AG09319 (cell line): ENCODE measurements around the gene LGALS4.
A peak's percentile ranks its signal among the peaks of the same experiment; 100 is the strongest.

Experiments
- DNase-seq: peaks from one replicate; pipeline ENCODE4 v3.0.0-alpha.2; 2010; ENCODE audit warnings: low read depth; ENCODE audit errors: extremely low read depth
- TF ChIP-seq, protein P1 (sequence below): IDR thresholded peaks from 2 replicates; pipeline ENCODE4 v1.5.1; 2011; ENCODE audit warnings: low read depth, mild to moderate bottlenecking, inconsistent platforms, low read length, moderate library complexity

LGALS4 gene

DNA sequence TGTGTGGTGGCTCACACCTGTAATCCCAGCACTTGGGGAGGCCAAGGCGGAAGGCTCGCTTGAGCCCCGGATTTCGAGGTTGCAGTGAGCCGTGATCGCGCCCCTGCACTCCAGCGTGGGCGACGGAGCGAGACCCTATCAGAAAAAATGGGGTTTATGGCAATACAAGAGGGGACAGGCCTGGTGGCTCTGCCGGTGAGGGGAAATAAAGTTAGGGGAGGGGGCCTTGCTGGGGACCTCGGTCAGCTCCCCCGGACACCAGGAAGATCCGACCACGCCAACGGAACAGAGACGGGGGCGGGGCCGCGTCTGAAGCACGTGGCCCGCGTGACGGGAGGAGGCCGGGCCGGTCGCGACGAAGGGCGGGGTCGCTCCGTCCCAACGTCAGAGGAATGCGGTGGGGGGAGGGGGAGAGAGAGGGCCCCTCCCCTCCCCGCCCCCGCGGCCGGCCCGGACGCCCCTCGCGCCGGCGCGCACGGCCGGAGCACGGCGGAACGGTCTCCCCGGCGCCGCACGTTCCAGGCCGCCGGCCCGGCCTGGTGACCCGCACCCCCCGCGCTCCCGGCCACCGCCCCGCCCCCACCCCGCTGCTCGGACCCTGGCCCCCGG, 39.0 kb upstream of the LGALS4 start:
- peak; percentile 84 for DNase-seq
- TF ChIP-seq, protein P1, sequence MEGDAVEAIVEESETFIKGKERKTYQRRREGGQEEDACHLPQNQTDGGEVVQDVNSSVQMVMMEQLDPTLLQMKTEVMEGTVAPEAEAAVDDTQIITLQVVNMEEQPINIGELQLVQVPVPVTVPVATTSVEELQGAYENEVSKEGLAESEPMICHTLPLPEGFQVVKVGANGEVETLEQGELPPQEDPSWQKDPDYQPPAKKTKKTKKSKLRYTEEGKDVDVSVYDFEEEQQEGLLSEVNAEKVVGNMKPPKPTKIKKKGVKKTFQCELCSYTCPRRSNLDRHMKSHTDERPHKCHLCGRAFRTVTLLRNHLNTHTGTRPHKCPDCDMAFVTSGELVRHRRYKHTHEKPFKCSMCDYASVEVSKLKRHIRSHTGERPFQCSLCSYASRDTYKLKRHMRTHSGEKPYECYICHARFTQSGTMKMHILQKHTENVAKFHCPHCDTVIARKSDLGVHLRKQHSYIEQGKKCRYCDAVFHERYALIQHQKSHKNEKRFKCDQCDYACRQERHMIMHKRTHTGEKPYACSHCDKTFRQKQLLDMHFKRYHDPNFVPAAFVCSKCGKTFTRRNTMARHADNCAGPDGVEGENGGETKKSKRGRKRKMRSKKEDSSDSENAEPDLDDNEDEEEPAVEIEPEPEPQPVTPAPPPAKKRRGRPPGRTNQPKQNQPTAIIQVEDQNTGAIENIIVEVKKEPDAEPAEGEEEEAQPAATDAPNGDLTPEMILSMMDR: no peak

DNA sequence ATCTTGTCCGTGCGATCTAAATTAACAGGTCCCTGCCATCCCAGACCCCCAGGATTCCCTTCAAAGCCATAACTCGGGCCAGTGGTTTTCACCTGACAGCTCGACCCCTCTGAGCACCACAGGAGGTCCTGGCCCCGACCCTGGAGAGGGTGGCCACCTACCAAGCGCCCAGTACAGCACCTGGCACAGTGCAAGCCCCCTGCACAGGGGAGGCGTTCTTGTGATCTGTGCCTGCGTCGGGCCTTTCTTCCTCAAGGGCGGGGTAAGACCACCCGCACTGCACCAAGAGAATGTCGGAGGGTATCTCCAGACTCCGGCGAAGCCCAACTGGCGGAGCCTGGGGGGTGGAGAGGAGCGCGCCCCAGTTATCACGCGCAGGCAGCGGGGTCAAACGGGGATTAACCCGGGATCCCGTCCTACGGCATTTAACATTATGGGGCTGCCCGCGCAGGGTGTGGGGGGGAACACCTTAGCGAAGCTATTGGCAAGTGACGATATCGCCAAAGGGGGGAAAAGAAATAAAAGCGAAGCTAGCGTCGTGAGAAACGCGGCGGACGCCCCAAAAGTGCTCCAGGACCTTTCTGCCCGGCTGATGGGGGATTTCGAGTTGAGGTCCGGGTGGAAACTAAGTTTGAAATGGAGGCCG, 38.4 kb upstream of the LGALS4 start:
- no peak for DNase-seq
- TF ChIP-seq, protein P1: 0 out of 2 replicates have a peak, but pooled peaks have one; percentile 0

DNA sequence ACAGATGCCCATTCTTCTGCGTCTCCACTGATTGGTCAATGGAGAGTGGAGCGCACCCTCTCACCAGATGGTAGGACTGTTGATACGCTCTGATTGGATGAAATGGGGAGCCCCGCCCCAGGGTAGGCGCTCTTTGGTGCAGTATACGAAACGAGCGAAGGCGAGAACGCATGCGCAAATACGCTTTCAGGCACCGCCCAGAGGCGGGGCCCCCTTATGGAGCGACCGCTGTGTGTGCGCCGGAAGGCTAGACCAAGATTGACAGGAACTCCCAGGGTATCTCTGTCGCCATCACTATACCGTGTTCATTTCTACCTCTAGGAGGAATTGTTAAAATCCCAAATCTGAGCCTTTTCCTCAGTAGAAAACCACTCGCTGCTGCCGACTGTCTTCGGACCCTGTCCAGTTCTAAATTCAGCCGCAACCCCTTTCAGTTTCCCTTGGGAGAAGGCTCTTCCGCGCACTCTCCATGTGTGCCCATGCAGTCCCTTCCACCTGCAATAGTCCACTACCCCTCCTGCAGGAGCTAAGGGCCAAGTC, 37.8 kb upstream of the LGALS4 start:
- no peak for DNase-seq
- TF ChIP-seq, protein P1: peak; percentile 5

DNA sequence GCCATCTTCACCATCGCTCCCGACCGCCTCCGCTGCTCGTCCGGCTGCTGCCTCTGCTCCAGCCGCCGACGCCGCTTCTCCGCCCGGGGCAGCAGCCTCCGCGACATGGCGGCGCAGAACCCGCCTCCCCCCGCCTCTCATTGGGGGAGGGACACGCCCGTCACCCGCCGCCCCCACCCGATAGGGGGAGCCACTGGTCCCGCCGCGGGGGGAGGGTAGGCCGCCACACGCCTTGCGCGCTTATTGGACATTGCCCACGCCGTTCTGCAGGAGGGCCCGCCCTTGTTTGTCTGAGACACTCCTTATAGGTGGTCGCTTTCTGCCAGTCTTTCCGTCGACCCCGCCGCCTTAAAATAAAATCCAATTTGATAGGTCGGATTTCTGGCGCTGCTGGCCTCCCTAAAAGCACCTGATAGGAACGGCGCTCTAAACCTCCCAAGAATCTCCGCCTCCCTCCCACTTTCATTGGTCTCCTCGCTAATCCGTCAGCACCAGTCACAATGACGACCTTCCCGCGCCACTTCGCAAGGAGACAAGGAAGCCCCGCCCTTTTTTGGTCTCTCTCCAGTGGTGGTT, 37.2 kb upstream of the LGALS4 start, which contains the start of gene HNRNPL:
Gene HNRNPL, minus strand, starts transcription at position 127 of the 576 bp plus-strand sequence. Its CDS starts 20 bp downstream, at position 107.
- peak; percentile 100 for DNase-seq
- TF ChIP-seq, protein P1: peak; percentile 43

DNA sequence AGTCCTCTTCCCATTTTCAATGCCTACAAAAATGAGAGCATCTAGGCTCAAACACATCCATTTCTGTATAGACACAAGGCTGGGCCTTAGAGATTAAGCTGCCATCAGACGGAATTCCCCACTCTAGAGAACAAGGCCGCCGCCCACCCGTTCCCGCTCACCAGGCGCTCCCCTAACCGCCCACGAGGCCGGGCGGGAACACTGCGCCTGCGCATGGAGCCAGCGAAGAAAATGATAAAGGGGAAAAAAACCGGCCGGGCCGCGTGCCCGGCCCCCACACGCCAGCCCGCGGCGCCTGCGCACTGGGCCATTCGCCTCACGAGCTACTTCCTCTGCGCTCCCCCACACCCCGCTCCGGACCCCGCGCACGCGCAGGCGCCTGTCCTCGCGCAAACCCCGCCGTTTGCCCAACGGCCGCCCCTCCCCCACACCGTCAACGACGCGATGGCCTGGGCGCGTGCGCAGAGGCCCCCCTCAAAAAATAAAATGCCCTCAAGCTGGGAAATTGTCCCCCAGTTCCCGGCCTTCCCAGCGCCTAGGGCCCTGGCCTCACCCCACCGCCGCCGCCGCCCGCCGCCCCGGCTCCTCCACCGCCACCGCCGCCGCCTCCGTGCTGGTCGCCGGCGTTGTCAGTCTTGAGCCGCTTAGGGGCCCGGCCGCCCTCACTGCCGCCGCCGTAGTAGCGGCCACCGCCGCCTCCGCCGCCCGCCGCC, 36.6 kb upstream of the LGALS4 start:
- DNase-seq: peak; percentile 92
- TF ChIP-seq, protein P1: no peak

DNA sequence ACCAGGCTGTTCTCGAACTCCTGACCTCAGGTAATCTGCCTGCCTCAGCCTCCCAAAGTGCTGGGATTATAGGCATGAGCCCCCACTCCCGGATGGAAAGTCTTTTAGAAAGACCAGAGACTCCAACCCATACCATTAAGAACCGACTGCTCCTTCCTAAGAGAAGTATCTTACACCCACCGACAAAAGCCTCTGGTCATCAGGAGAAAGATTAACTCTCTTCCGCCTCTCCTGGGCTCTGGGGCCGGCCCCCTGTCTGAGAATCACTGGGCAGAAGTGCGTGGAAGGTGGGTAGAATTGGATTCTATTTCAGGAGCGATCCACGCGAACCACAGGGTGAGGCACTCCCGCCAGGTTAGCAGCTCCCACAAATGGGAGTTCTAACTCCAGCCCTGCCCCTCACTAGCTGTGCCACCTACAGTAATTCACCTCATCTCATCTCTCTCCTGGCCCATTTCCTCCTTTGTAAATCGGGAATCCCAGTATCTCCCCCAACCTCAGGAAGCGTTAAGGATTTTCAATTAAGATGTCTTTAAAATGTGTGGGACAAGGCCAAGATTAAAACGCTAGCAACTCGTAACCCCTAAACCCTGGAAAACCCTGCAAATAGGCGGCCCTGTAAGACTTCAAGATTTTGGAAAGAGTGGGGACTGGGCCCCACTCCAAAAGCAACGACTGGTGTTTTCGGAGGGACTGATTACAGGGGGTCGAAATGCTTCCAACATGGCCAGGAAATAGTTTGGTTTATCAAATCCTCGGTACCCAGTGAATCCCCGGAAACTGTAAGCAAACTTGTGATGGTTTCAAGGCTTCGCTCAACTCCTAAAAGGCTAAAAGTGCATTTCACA, 35.8 kb upstream of the LGALS4 start:
- TF ChIP-seq, protein P1: no peak
- DNase-seq: no peak
